Measurements from ENCODE around the gene PRKAR1B.

DNA sequence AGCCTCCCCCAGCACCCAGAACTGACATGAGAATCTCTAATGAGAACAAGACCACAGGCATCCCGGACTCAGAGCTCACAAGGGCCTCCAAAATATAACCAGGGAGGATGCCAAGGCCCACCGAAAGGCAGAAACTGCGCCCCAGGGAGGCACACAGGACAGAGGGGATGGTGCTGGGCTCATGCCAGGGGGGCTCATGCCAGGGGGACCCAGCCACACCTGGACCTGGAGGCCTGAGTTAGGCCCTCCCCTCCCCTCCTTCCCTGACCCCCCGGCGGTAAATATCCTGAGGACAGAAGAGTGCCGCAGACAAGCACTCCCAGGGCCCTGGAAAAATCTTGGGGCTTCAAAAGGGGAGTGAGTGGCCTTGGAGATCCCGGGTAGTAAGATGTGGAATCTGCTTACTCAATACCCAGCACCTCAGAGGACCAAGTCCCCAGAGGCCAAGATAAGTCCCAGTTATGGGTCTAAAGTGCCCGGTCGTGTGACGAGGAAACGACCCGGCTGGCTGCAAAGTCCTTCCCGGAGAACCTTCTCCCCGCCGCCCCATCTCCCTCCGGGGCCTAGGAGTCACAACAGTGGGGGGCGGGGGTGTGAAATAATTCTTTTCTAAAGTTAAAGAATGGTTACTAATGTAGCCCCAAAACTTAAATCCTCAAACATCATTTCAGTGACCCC, 219.3 kb downstream of the PRKAR1B start:
- TF ChIP-seq CTCF (IDR thresholded peaks at IDR 0.05) (no peak), POLR2A (IDR thresholded peaks at IDR 0.05) (no peak)
